Left renal cortex interstitium (tissue), 4 donors: Measurements from ENCODE around the gene LRFN2. TPM values are rescaled to one million over a fixed set of nuclear protein-coding genes. Genes with fewer than 3 reads are reported as not detected.

Experiments used
- DNase-seq, 4 donors: peaks; one replicate each; pipeline ENCODE4 v3.0.0-alpha.2; 2013; ENCODE audit warnings: low read depth in 4 of 4, low spot score in 2 of 4, missing footprints in 1 of 4
- polyA plus RNA-seq, 4 donors: library from polyadenylated mRNA; unstranded; fragments of 120-200 nt; gene quantifications; one replicate each; pipeline ENCODE4 v1.2.1, GENCODE V29; 2013; ENCODE audit not compliant: insufficient read length in 4 of 4

Gene LRFN2
- polyA plus RNA-seq, 4 donors = 1.1 to 1.4 (median 1.3) TPM

DNA sequence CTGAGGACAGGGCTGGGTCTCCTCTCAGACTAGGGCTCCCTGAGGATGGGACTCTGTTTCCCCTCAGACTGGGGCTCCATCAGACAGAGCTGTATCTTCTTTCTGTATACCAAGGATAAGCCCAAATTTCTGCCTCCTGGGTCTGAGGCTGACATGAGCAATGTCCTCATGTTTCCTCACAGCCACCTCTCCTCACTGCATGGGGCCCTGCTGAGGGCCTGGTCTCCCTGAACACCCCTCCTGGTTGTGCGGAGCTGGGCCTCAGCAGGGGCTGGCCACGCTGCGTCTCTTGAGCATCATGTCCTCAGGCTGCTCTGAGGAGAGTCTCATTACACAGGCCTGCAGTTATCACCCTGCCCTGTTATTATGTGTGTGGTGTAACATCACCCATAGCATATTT, 144.6 kb downstream of the LRFN2 start:
- DNase-seq = no peak

DNA sequence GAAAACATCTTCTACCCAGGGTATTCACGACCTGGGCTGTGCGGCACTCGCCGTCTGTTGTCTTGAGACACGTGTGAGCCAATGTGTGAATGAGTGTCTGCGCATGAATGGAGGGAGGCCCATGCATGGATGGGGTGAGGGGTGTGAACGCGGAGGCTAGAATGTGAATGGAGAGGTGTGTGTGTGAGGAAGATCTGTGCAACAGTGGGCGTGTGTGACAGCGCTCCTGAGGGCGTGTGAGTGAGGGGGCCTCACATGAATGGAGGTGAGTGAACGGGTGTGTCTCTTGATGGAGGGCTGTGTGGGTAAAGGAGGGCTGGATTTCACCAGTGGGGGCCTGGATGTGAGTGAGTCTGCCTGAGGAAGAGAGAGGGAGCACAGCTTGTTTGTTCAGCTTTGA, 146.0 kb downstream of the LRFN2 start:
- DNase-seq = no peak

- no peak for DNase-seq
These were observed 147.1 kb downstream of the LRFN2 start for GRCh38 chr6:40440053-40440452.

GRCh38 chr6:40439026-40439800, 148.0 kb downstream of the LRFN2 start:
- no peak for DNase-seq

- no peak for DNase-seq
These were observed 148.8 kb downstream of the LRFN2 start for GRCh38 chr6:40438246-40438887.

- DNase-seq = no peak
These were observed 149.5 kb downstream of the LRFN2 start for GRCh38 chr6:40437631-40438030.

- DNase-seq = no peak
These were observed 150.2 kb downstream of the LRFN2 start for GRCh38 chr6:40436685-40437604.

- DNase-seq = no peak
These were observed 154.2 kb downstream of the LRFN2 start for GRCh38 chr6:40432982-40433381.

- DNase-seq = no peak
These were observed 155.5 kb downstream of the LRFN2 start for GRCh38 chr6:40431706-40432105.

DNA sequence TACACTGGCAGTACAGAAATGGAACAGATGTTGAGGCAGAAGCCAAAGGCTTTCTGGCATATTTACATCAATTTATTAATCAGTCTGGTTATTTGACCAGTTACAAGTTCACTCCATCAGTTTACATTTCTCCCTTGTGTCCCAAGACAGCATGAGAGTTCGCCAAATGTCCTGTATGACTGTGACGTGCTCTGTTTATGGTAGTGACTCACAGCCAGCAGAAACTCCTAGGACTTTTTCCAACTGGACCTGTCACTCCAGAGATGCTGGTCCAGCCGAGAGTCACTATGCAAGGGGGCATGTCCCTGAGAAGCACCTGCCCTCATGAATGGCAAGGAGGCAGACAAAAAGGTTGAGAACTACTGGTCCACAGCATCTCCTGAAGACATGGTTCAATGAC, 160.0 kb downstream of the LRFN2 start:
- DNase-seq = no peak

DNA sequence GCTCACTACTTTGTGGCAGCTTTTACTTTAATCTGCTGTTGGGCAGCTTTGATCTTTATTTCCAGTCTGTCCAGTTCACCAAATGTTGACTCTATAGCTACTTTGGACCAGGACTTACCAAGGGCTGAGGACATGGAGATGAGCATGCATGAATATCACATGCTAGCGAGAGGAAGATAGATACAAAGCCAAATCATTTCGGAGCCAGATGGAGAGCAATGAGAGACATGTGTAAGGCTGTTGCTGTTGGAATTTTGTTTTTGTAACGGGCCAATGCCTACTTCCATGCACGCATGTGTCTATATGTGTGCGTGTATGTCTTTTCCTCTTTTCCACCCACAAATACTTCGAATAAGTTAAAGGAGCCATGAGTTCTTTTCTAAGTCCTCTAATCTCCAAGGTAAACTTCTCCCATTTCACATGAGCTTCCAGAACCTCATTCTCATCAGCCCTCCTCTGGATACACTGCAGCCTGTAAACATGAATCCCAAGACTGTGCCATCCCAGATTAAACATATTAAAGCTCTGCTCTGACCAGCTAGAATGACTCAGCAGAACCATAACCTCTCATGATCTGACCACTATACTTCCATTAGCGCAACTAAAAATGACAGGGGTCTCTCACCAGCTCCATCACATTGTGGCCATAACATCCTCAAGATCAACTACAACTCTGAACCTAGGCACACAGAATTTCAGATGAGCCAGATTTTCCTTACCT, 160.7 kb downstream of the LRFN2 start:
- DNase-seq = no peak

DNA sequence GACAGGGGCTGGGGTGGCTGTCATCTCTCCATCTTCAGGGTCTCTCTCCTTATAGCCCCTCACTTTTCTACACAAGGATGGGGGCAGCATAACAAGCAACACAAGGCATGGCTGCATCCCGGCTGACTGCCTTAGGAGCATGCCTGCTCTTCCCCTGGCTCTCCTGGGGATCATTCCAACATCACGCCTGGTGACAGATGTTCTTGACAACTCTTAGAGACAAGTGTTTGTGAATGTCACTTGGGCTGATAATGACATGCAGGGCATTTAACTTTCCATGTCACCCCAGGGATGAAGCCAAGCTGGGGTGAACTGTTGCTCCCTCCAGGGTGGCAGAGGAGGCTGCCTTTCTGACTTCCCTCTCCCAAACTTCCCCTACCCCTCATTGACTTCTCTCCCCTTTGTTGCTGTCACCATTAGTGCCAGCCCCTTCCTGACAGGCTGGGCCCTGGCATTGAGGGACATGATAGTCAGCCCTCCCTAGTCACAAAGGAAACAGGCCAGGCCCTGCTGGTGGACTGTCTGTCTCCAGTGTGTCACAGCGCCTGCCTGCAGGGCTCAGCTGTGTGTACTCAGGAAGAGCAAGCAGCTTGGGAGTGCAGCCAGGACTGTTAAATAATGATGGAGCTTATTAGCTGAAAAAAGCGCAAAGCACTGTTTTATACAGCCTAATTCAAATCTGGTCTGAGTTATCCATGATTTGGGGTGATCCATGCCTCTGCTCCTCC, 161.8 kb downstream of the LRFN2 start:
- DNase-seq = peak in 2 of 4 donors; percentile 29 to 48

DNA sequence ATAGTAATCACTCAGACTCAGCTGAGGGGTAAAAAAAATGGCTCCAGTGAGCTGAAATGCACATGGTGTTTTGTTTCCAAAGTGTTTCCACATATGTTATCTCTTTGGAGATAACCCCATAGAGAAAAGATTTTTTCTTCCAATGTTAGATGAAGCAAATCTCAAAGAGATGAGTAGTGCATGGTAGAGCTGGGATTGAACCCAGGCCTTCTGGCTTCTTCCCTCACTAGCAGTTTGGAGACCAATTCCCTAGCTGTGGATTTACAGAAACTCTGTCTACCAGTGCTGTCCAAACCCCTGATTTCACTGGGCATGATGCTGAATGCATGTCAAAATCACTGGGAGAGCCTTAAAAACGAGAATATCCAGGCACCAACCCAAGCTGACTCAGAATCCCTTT, 165.1 kb downstream of the LRFN2 start:
- no peak for DNase-seq

DNA sequence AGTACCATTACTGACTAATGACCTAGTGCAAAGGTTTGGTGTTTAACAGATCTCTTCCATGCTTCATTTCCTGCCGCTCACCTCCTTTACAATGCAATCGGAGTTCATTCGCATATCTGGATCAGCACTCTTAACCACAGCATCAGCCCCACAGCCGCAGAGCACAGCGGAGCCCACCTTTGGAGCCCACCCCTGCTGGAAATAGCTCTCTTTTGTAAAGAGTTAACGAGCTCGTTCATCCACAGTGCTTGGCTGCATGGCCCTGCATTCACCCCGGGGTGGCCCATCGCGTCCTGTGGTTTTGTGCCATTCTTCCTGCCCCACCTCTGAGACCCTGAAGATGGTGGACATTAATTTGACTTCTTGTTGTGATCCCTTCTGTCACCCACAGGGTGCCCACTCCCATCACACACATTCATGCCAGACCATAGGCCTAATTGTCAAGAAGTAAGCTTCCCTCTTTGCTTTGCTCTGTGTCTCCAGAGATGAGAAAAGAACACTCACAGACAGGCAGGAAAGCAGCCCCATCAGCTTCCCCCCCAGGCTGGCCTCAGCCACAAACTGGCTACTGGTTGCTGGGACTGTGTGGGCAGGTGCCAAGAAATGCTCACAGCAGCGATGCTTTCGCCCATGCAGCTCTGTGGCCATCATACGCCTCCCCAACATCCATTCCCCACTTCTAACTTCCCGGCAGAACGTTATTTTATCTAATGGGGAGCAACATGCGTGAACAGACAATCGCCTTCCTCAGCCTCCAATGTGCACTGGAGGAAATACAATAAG, 167.0 kb downstream of the LRFN2 start:
- DNase-seq = no peak

- DNase-seq = no peak
These were observed 167.8 kb downstream of the LRFN2 start for GRCh38 chr6:40419377-40419776.

DNA sequence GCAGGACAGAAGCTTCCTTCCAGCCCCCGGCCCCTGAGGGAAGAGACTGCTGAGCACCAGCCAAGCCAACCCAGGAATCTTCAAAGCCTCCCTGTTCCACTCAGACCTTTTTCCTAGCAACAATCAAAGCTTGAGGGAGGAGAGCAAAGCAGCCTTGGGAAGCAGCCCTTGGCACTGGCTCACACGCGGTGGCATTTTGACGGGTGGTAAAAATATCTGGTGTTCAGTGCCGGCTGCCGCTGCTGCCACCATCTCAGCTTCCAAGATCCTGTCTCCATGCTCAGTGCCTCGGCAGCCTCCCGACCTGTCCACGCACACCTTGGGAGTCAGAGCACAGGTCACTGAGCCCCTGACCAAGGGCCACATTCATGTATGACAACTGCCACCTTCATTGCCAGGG, 170.1 kb downstream of the LRFN2 start:
- DNase-seq = no peak

- no peak for DNase-seq
These were observed 172.5 kb downstream of the LRFN2 start for GRCh38 chr6:40414617-40415016.

DNA sequence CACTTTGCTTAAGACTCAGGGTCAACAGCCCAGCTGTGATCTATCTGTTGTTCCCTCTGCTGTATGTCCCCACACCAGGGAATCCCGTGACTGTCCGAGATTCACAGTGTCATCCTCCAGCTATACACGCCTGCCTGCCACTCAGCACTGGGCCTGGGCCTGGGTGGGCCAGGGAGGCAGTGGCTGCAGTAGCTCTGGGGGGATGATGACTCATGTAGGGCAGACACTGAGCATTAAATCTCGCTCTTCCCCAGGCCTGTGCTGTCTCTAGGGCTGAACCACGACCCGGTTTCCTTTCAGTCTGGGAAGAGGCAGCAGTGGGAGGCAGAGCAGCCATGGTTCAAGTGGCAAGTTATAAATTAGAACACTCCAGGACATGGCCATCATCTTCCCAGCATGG, 173.9 kb downstream of the LRFN2 start:
- DNase-seq = peak in 3 of 4 donors; percentile 21 to 45 (median 34)

GRCh38 chr6:40411881-40412280, 175.3 kb downstream of the LRFN2 start:
- no peak for DNase-seq
